GM12878 (cell line): ENCODE results near the gene GYG2.

ENCODE experiments used
- ATF7 ChIP-seq: fragments of 450-650 bp; IDR thresholded peaks from 2 replicates; pipeline ENCODE4 v1.6.1; 2016; ENCODE audit warnings: low read depth, mild to moderate bottlenecking
- CHD1 ChIP-seq: IDR thresholded peaks from 2 replicates; pipeline ENCODE4 v1.6.1; 2012; ENCODE audit warnings: low read depth, low read length, improper control_type of control experiment
- POLR2AphosphoS5 ChIP-seq: IDR thresholded peaks from 2 replicates; pipeline ENCODE4 v1.6.1; 2011; ENCODE audit warnings: mild to moderate bottlenecking, low read length, inconsistent platforms
- PRDM15 ChIP-seq: fragments of 450-650 bp; formaldehyde crosslinking; IDR thresholded peaks from 2 replicates; pipeline ENCODE4 v1.4.0; 2020; ENCODE audit warnings: mild to moderate bottlenecking, moderate library complexity
- TBL1XR1 ChIP-seq: IDR thresholded peaks from 2 replicates; pipeline ENCODE4 v1.6.1; 2012; ENCODE audit warnings: low read depth, low read length, improper control_type of control experiment

- TF ChIP-seq POLR2AphosphoS5 (no peak), CHD1 (no peak), PRDM15 (CRISPR knock-in tag) (no peak), ATF7 (no peak), TBL1XR1 (no peak)
Observed at GRCh38 chrX:2867206-2867605, 38.5 kb downstream of the GYG2 start.
